ENCODE data around the gene PLXND1.

PLXND1 gene

DNA sequence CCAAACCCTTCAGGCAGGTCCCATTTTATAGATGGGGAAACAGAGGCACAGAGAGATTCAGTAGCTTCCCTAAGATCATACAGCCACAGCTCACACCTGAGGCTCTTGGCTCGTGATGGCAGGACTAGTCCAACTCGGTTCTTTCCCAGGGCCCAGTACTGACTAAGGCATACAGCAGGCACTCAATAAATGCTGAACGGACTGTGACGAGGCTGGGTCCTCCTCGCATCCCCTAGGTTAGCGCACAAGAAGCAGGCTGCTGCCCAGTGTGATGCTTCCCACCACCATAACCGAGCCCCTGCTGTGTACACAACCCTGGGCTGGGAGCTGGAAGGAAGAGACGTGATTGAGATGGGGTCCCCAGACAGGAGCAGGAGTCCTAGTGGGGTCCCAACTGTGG lies 24.9 kb downstream of the PLXND1 start:
- TF ChIP-seq, protein P1, sequence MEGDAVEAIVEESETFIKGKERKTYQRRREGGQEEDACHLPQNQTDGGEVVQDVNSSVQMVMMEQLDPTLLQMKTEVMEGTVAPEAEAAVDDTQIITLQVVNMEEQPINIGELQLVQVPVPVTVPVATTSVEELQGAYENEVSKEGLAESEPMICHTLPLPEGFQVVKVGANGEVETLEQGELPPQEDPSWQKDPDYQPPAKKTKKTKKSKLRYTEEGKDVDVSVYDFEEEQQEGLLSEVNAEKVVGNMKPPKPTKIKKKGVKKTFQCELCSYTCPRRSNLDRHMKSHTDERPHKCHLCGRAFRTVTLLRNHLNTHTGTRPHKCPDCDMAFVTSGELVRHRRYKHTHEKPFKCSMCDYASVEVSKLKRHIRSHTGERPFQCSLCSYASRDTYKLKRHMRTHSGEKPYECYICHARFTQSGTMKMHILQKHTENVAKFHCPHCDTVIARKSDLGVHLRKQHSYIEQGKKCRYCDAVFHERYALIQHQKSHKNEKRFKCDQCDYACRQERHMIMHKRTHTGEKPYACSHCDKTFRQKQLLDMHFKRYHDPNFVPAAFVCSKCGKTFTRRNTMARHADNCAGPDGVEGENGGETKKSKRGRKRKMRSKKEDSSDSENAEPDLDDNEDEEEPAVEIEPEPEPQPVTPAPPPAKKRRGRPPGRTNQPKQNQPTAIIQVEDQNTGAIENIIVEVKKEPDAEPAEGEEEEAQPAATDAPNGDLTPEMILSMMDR (IDR thresholded peaks at IDR 0.05; ENCODE audit: insufficient read depth, low read length, missing control alignments): no peak
- no peak overlapping the region for H3K4me3 ChIP-seq (ENCODE audit: low read depth, low read length)
- ChIA-PET CTCF (interaction anchor here (1.5 kb wide), 1 partner anchor 24 kb away, joined by 3 read pairs; no protein-coding TSS in a partner anchor), POLR2A (no interaction called here)
- no peak for DNase-seq (ENCODE audit: low read depth, low spot score)

DNA sequence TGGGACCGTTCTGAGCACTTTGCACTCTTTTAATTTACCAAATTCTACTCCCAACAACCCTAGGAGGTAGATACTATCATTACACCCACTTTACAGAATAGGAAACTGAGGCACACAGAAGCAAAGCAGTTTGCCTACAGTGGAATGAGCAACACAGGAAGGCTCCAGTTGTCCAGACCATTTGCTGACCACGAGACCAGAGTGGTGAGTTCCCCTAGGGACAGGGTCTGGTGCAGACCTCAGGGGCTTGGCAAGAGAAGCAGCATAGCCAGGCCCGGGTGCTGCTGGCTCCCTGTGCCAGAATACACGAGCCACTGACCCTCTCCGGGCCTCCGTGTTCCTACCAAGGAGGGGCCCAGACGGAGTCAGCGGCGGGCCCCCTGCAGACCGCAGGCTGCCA lies 26.5 kb downstream of the PLXND1 start:
- TF ChIP-seq, protein P1 (IDR thresholded peaks at IDR 0.05; ENCODE audit: insufficient read depth, low read length, missing control alignments): no peak
- no peak for DNase-seq (ENCODE audit: low read depth, low spot score)
- POLR2A ChIA-PET: no interaction called here
- no peak overlapping the region for H3K4me3 ChIP-seq (ENCODE audit: low read depth, low read length)
- CTCF ChIA-PET: no interaction called here

DNA sequence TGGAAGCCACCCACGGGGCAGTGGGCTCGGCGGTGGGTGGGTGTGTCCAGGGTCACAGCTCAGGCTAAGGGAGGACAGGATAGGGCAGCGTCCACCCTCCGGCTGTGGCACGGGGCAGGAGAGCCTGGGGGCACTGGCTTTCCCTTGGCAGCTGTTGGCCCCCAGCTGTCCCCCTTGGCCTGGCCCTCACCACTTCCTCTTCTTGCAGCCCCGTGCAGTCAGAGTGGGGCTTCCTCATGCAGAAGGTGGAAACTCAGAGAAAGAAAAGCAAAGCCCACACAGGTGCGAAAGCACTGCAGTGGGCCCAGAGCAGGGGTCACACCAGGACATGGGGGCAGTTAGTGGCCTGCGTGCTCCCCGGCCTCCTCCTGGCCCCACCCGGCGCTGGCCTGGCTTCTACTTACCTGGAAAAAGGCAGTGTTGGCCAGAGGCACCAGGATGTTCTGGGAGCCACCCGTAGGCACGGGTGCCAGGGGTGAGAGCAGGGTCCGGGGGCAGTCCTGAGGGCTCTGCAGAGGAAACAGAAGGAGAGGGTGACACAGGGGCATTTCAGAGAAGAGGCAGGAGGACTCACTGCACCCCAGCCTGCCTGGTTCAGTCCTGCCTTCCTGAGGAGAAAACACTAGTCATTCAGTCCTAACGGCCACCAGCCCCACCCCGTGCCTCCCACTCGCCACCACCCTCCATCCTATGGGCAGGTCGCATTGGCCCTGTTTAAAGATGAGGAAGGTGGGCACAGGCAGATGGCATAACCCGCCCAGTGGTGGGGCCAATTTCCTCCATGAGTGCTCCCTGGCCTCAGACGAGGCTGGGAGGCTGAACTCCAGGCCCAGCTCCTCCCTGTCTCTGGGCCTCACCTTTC lies 28.3 kb downstream of the PLXND1 start:
- POLR2A ChIA-PET: no interaction called here
- CTCF ChIA-PET: no interaction called here
- DNase-seq (ENCODE audit: low read depth, low spot score): no peak
- H3K4me3 ChIP-seq (ENCODE audit: low read depth, low read length): no peak overlapping the region
- TF ChIP-seq, protein P1 (IDR thresholded peaks at IDR 0.05; ENCODE audit: insufficient read depth, low read length, missing control alignments): no peak

DNA sequence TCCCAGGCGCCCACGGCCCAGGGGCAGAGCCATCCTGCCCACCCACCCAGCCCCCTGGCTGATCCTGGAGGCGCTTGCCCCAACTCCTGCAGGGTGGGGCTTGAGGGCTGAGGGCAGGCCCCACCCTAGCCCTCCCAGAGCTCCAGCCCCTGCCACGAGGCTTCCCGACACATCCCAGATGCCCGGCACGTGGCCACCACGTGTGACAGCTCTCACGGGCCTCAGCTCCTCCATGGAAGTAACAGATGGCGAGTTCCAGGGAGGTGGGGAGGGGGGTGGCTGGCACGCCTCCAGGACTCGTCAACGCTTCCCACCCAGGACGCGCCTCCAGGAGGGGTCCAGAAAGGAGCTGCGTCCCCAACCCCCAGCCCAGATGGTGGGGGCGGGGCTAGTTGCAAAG lies 29.1 kb downstream of the PLXND1 start:
- POLR2A ChIA-PET: no interaction called here
- CTCF ChIA-PET: interaction anchor here (0.8 kb wide), 1 partner anchor 17 kb away, joined by 3 read pairs; no protein-coding TSS in a partner anchor
- TF ChIP-seq, protein P1 (IDR thresholded peaks at IDR 0.05; ENCODE audit: insufficient read depth, low read length, missing control alignments): no peak
- H3K4me3 ChIP-seq (ENCODE audit: low read depth, low read length): no peak overlapping the region
- no peak for DNase-seq (ENCODE audit: low read depth, low spot score)

DNA sequence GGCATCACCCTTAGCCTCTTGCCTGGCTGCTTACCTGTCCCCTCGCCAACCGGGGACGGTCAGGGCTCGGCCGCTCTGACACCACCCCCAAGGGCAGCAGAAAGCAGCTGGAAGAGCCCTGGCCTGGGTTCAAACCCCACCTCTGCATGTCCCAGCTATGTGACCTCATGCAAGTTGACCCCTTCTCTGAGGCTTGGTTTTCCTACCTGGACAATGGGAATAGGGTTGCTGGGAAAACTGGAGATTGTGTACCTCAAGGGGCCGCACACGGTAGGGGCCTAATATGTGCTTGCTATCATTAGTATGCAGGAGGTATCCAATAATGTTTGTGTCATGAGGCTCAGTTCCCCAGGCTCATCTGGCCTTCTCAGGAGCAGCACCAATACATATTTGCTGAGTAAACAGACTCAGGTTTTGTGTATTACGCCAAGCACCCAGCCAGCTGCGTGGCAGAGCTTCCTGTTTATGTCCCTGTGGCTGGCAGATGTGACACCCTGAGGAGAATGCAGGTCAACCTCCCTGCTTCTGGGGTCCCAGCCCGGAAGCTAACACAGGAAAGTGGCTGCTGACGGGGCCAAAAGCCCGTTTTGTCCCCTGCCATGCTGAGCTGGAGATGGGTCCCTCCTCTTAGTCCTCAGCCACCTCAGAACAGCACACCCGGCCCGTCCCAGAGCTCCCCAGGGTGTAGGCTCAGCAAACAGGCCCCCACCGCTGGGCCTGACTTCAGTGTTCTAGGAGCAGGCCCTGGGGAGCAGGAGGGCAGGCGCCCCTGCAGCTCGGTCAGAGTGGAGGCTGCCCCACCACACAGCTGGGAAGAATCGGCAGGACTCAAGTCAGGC lies 29.7 kb downstream of the PLXND1 start:
- ChIA-PET POLR2A (no interaction called here), CTCF (interaction anchor here (0.8 to 1.3 kb wide), 2 partner anchors 15 to 17 kb away, joined by 3 to 4 read pairs; no protein-coding TSS in a partner anchor)
- no peak overlapping the region for H3K4me3 ChIP-seq (ENCODE audit: low read depth, low read length)
- no peak for DNase-seq (ENCODE audit: low read depth, low spot score)
- TF ChIP-seq, protein P1 (IDR thresholded peaks at IDR 0.05; ENCODE audit: insufficient read depth, low read length, missing control alignments): no peak

DNA sequence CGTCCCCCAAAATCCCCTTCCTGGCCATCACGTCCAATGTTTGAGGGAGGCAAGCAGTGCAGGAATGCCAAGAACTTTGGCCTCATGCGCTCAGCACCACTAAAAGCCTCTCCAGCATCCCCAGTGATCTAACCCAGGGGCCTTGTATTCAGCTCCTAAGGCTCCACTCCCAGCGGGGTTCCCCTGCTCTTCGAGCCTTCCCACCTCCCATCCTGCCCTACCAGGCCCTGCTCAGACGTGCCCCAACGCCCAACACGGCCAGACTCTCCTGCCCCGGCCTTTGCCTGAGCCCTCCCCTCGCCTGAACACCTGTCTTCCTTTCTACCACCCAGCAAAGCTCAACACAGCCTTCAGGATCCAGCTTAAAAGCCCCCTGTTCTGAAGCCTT lies 30.5 kb downstream of the PLXND1 start:
- H3K4me3 ChIP-seq (ENCODE audit: low read depth, low read length): no peak overlapping the region
- TF ChIP-seq, protein P1 (IDR thresholded peaks at IDR 0.05; ENCODE audit: insufficient read depth, low read length, missing control alignments): no peak
- no peak for DNase-seq (ENCODE audit: low read depth, low spot score)
- CTCF ChIA-PET: interaction anchor here (1.3 kb wide), 1 partner anchor 14 kb away, joined by 4 read pairs; no protein-coding TSS in a partner anchor
- POLR2A ChIA-PET: no interaction called here

All from AG04449 (cell line).